ENCODE measurements around the gene CNNM1. TPM values are rescaled to one million over a fixed set of nuclear protein-coding genes. Genes with fewer than 3 reads are reported as not detected.

Gene CNNM1
- total RNA-seq (2014; rRNA removed; shearing (Covaris generic)) (1.6 and 2.1 TPM in 2 replicates), polyA plus RNA-seq (2016; fragmentation: Nextera tagmentation; extraction: Ambion mirVana) (0.95 and 1.1 TPM in 2 replicates)

DNA sequence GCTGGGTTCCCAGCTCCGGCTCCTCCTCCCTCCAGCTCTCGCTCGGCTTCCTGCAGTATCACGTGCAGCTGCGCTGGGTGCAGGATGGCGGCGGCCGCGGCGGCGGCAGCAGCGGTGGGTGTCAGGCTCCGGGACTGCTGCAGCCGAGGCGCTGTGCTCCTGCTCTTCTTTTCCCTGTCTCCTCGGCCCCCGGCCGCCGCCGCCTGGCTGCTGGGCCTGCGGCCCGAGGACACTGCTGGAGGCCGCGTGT is at the start of gene CNNM1:
TSS of gene CNNM1 (plus strand) at position 53 of the 250 bp plus-strand sequence. CDS start at position 85, 32 bp downstream.
- Histone ChIP-seq H3K27me3 (replicated peaks; ENCODE audit: insufficient read depth) (no peaks in the 10 kb centered on the region), H3K4me2 (ENCODE audit: unreplicated experiment) (peak within 1 kb of the TSS; percentile 79), H3K36me3 (ENCODE audit: low read depth) (no peaks in the 10 kb centered on the region), H3K4me3 (peak within 1 kb of the TSS; percentile 70), H3K9ac (peak within 1 kb of the TSS; percentile 33), H3K9me2 (ENCODE audit: insufficient read depth) (no peaks in the 10 kb centered on the region), H3K27ac (no peak within 1 kb of the TSS), H3K4me1 (ENCODE audit: insufficient read depth) (no peaks in the 10 kb centered on the region), H3K79me2 (ENCODE audit: insufficient read depth) (no peaks in the 10 kb centered on the region), H4K20me1 (ENCODE audit: insufficient read depth) (no peaks in the 10 kb centered on the region), H3K9me3 (ENCODE audit: low read depth) (no peaks in the 10 kb centered on the region), H3F3A (ENCODE audit: insufficient read depth) (0 out of 2 replicates have a peak, but pooled peaks cover 3% of the 10 kb centered on the region), H2AFZ (peak within 1 kb of the TSS; percentile 74)
- DNase-seq, result peak; percentile 75
- WGBS, 2 experiments (ENCODE audit: low coverage in 1 of 2, low lambda C conversion rate in 2 of 2, missing lambda C conversion rate in 2 of 2), result 1 to 2% methylated on average over 9 to 24 of the region's 24 CpGs
- in situ Hi-C loops (cut with MboI), result no loop called here
- TF ChIP-seq EZH2 (IDR thresholded peaks at IDR 0.05; ENCODE audit: insufficient read depth, poor library complexity, severe bottlenecking) (no peak), EZH2phosphoT487 (IDR thresholded peaks at IDR 0.05; ENCODE audit: insufficient read depth, low read depth) (no peak)

GRCh38 chr10:99279626-99280111 is 49.5 kb upstream of the CNNM1 start:
- WGBS, 2 experiments (ENCODE audit: low coverage in 1 of 2, low lambda C conversion rate in 2 of 2, missing lambda C conversion rate in 2 of 2), result 4% methylated on average over 1 of the region's 1 CpG
- no peaks in the 10 kb centered on the region for H3K27me3 ChIP-seq (replicated peaks; ENCODE audit: insufficient read depth)
- no peaks in the 10 kb centered on the region for H3K9me2 ChIP-seq (ENCODE audit: insufficient read depth)
- no peak for TF ChIP-seq EZH2 (IDR thresholded peaks at IDR 0.05; ENCODE audit: insufficient read depth, poor library complexity, severe bottlenecking)
- no peak for TF ChIP-seq EZH2phosphoT487 (IDR thresholded peaks at IDR 0.05; ENCODE audit: insufficient read depth, low read depth)
- H3K4me3 ChIP-seq, result no peak overlapping the region
- H3K4me2 ChIP-seq (ENCODE audit: unreplicated experiment), result no peak overlapping the region
- H4K20me1 ChIP-seq (ENCODE audit: insufficient read depth), result no peaks in the 10 kb centered on the region
- no peaks in the 10 kb centered on the region for H3K36me3 ChIP-seq (ENCODE audit: low read depth)
- H3K9me3 ChIP-seq (ENCODE audit: low read depth), result no peaks in the 10 kb centered on the region
- DNase-seq, result peak; percentile 82
- H3K27ac ChIP-seq, result peak overlapping the region; percentile 50
- H3K4me1 ChIP-seq (ENCODE audit: insufficient read depth), result peaks cover 8% of the 10 kb centered on the region
- in situ Hi-C loops (cut with MboI), result no loop called here
- no peaks in the 10 kb centered on the region for H3K79me2 ChIP-seq (ENCODE audit: insufficient read depth)
- H3K9ac ChIP-seq, result 0 out of 2 replicates have a peak overlapping the region, but pooled peaks have one; percentile 3
- H3F3A ChIP-seq (ENCODE audit: insufficient read depth), result peaks cover 9% of the 10 kb centered on the region
- H2AFZ ChIP-seq, result no peak overlapping the region

- H3K9ac ChIP-seq, result no peak overlapping the region
These were observed 48.7 kb upstream of the CNNM1 start for GRCh38 chr10:99280472-99280871.

DNA sequence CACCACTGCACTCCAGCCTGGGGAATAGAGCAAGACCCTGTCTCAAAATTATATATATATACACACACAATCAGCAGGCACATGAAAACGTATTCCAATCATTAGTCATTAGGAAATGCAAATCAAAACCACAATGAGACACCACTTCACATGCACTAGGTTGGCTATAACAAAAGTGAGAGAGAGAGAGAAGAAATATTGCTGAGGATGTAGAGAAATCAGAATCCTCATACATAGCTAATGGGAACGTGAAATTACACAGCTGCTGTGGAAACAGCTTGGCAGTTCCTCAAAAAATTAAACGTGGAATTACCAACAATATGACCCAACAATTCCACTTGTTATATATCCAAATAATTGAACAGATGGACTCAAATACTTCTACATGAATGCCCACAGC is 43.3 kb upstream of the CNNM1 start:
- H3K27ac ChIP-seq, result no peak overlapping the region
- no peak overlapping the region for H2AFZ ChIP-seq
- H3K27me3 ChIP-seq (replicated peaks; ENCODE audit: insufficient read depth), result no peaks in the 10 kb centered on the region
- no peak overlapping the region for H3K4me3 ChIP-seq
- no peaks in the 10 kb centered on the region for H3K9me2 ChIP-seq (ENCODE audit: insufficient read depth)
- WGBS, 2 experiments (ENCODE audit: low coverage in 1 of 2, low lambda C conversion rate in 2 of 2, missing lambda C conversion rate in 2 of 2), result 16 to 17% methylated on average over 3 of the region's 3 CpGs
- no peaks in the 10 kb centered on the region for H3K79me2 ChIP-seq (ENCODE audit: insufficient read depth)
- in situ Hi-C loops (cut with MboI), result no loop called here
- peak; percentile 44 for DNase-seq
- no peaks in the 10 kb centered on the region for H3K36me3 ChIP-seq (ENCODE audit: low read depth)
- peaks cover under 1% of the 10 kb centered on the region; the same call in 1 of the 2 replicates for H3K4me1 ChIP-seq (ENCODE audit: insufficient read depth)
- H4K20me1 ChIP-seq (ENCODE audit: insufficient read depth), result no peaks in the 10 kb centered on the region
- H3K4me2 ChIP-seq (ENCODE audit: unreplicated experiment), result no peak overlapping the region
- H3K9me3 ChIP-seq (ENCODE audit: low read depth), result no peaks in the 10 kb centered on the region
- H3K9ac ChIP-seq, result no peak overlapping the region
- no peak for TF ChIP-seq EZH2 (IDR thresholded peaks at IDR 0.05; ENCODE audit: insufficient read depth, poor library complexity, severe bottlenecking)
- no peak for TF ChIP-seq EZH2phosphoT487 (IDR thresholded peaks at IDR 0.05; ENCODE audit: insufficient read depth, low read depth)
- peaks cover 4% of the 10 kb centered on the region for H3F3A ChIP-seq (ENCODE audit: insufficient read depth)

More at GRCh38 chr10:99280472-99280871, 48.7 kb upstream of the CNNM1 start:
- Histone ChIP-seq H3K27ac (no peak overlapping the region), H3K9me3 (ENCODE audit: low read depth) (no peaks in the 10 kb centered on the region), H3K9me2 (ENCODE audit: insufficient read depth) (no peaks in the 10 kb centered on the region), H3K27me3 (replicated peaks; ENCODE audit: insufficient read depth) (no peaks in the 10 kb centered on the region), H2AFZ (no peak overlapping the region), H3K4me1 (ENCODE audit: insufficient read depth) (peaks cover 8% of the 10 kb centered on the region), H3K4me2 (ENCODE audit: unreplicated experiment) (no peak overlapping the region), H3K36me3 (ENCODE audit: low read depth) (no peaks in the 10 kb centered on the region), H3K4me3 (no peak overlapping the region), H3F3A (ENCODE audit: insufficient read depth) (peaks cover 9% of the 10 kb centered on the region), H4K20me1 (ENCODE audit: insufficient read depth) (no peaks in the 10 kb centered on the region), H3K79me2 (ENCODE audit: insufficient read depth) (no peaks in the 10 kb centered on the region)
- TF ChIP-seq EZH2 (IDR thresholded peaks at IDR 0.05; ENCODE audit: insufficient read depth, poor library complexity, severe bottlenecking), result no peak
- no peak for TF ChIP-seq EZH2phosphoT487 (IDR thresholded peaks at IDR 0.05; ENCODE audit: insufficient read depth, low read depth)
- WGBS, 2 experiments (ENCODE audit: low coverage in 1 of 2, low lambda C conversion rate in 2 of 2, missing lambda C conversion rate in 2 of 2), result 93% methylated on average over 2 of the region's 2 CpGs
- no peak for DNase-seq
- in situ Hi-C loops (cut with MboI), result no loop called here
